IMR-90 (cell line): ENCODE data around the gene GRIN2B. TPM values are rescaled to one million over a fixed set of nuclear protein-coding genes. Genes with fewer than 3 reads are reported as not detected.

Experiments used
- ATAC-seq: fragments of 200-7000 bp; cut with Tn5 transposase; 2 replicates; pipeline ENCODE4 v1.9.1; 2020; ENCODE audit warnings: low read depth, mild to moderate bottlenecking, moderate library complexity
- BruUV-seq: library from RNA; stranded (reverse); fragments of 400-500 nt; replicated peaks from 2 replicates; lab custom pipeline; 2021; lab: Mats Ljungman, UMichigan
- CTCF ChIA-PET: fragments of 300-600 bp; formaldehyde crosslinking; extraction: SDS; loops from one replicate; lab custom pipeline; 2021; ENCODE audit warnings: antibody characterized with exemption; lab: Yijun Ruan, JAX
- POLR2A ChIA-PET: fragments of 300-600 bp; sonication (Branson Sonifier 250); formaldehyde crosslinking; loops from one replicate; lab custom pipeline; 2022; ENCODE audit warnings: antibody characterized with exemption; ENCODE audit not compliant: unreplicated experiment; lab: Charles Lee
- DNase-seq: peaks from one replicate; pipeline ENCODE4 v3.0.0; 2013
- H2AFZ ChIP-seq: replicated peaks from 2 replicates; pipeline ENCODE3; 2013; ENCODE audit warnings: low read length, mild to moderate bottlenecking; ENCODE audit not compliant: poor library complexity
- H2AK5ac ChIP-seq: 2 replicates; pipeline ENCODE4 v1.6.1; 2013; ENCODE audit warnings: low read depth, low read length, inconsistent platforms
- H2AK9ac ChIP-seq: replicated peaks from 2 replicates; pipeline ENCODE3; 2013; ENCODE audit warnings: mild to moderate bottlenecking, low read depth, low read length, moderate library complexity; ENCODE audit not compliant: poor library complexity
- H2BK120ac ChIP-seq: 2 replicates; pipeline ENCODE4 v1.6.1; 2013; ENCODE audit warnings: low read depth, low read length, inconsistent platforms
- H2BK15ac ChIP-seq: 3 replicates; pipeline ENCODE4 v1.6.1; 2013; ENCODE audit warnings: low read depth, low read length, inconsistent platforms
- H2BK20ac ChIP-seq: 2 replicates; pipeline ENCODE4 v1.6.1; 2013; ENCODE audit warnings: low read depth, mild to moderate bottlenecking, inconsistent platforms, low read length, moderate library complexity
- H2BK5ac ChIP-seq: 2 replicates; pipeline ENCODE4 v1.6.1; 2013; ENCODE audit warnings: mild to moderate bottlenecking, low read depth, low read length, inconsistent platforms; ENCODE audit not compliant: poor library complexity, severe bottlenecking
- H3K14ac ChIP-seq: replicated peaks from 2 replicates; pipeline ENCODE4 v1.6.1; 2013; ENCODE audit warnings: low read depth, low read length, inconsistent platforms
- H3K18ac ChIP-seq: 2 replicates; pipeline ENCODE4 v1.6.1; 2013; ENCODE audit warnings: low read depth, low read length, control low read depth
- H3K23ac ChIP-seq: 2 replicates; pipeline ENCODE4 v1.6.1; 2013; ENCODE audit warnings: low read depth, low read length, inconsistent platforms
- H3K27ac ChIP-seq: 2 replicates; pipeline ENCODE4 v1.5.1; 2013; ENCODE audit warnings: mild to moderate bottlenecking, control low read depth, low read length; ENCODE audit not compliant: insufficient read depth
- H3K27me3 ChIP-seq: 2 replicates; pipeline ENCODE4 v1.6.1; 2013; ENCODE audit warnings: low read length; ENCODE audit not compliant: control insufficient read depth, insufficient read depth
- H3K36me3 ChIP-seq: 2 replicates; pipeline ENCODE4 v1.6.1; 2013; ENCODE audit warnings: low read length, mixed read lengths; ENCODE audit not compliant: control insufficient read depth, insufficient read depth
- H3K4ac ChIP-seq: 2 replicates; pipeline ENCODE4 v1.6.1; 2013; ENCODE audit warnings: low read depth, low read length, inconsistent platforms
- H3K4me1 ChIP-seq: 2 replicates; pipeline ENCODE4 v1.6.1; 2013; ENCODE audit warnings: low read length, mixed read lengths; ENCODE audit not compliant: control insufficient read depth, insufficient read depth
- H3K4me2 ChIP-seq: 2 replicates; pipeline ENCODE4 v1.6.1; 2013; ENCODE audit warnings: low read depth, mild to moderate bottlenecking, control low read depth, low read length, moderate library complexity
- H3K4me3 ChIP-seq: 2 replicates; pipeline ENCODE4 v1.5.1; 2013; ENCODE audit warnings: low read depth, mild to moderate bottlenecking, control low read depth, low read length, moderate library complexity; ENCODE audit not compliant: insufficient read depth
- H3K56ac ChIP-seq: 2 replicates; pipeline ENCODE4 v1.6.1; 2013; ENCODE audit warnings: low read length, inconsistent platforms; ENCODE audit not compliant: insufficient read depth; ENCODE audit errors: extremely low read depth
- H3K79me1 ChIP-seq, 2 experiments: 2 replicates each; pipeline ENCODE4 v1.6.1; 2013; ENCODE audit warnings: low read length in 2 of 2, inconsistent platforms in 1 of 2, low read depth in 1 of 2
- H3K9ac ChIP-seq: 2 replicates; pipeline ENCODE4 v1.6.1; 2013; ENCODE audit warnings: low read depth, low read length, control low read depth
- H3K9me1 ChIP-seq: 2 replicates; pipeline ENCODE4 v1.6.1; 2013; ENCODE audit warnings: low read length, inconsistent platforms; ENCODE audit not compliant: insufficient read depth
- H3K9me3 ChIP-seq: 2 replicates; pipeline ENCODE4 v1.6.1; 2013; ENCODE audit warnings: low read length; ENCODE audit not compliant: control insufficient read depth, insufficient read depth
- H4K20me1 ChIP-seq: 2 replicates; pipeline ENCODE4 v1.6.1; 2013; ENCODE audit warnings: low read length, inconsistent platforms; ENCODE audit not compliant: insufficient read depth
- H4K5ac ChIP-seq: 2 replicates; pipeline ENCODE4 v1.6.1; 2013; ENCODE audit warnings: mild to moderate bottlenecking, low read depth, low read length, control low read depth
- H4K8ac ChIP-seq, 2 experiments: 2 replicates each; pipeline ENCODE4 v1.6.1; 2013; ENCODE audit warnings: low read depth in 2 of 2, low read length in 2 of 2, control low read depth in 1 of 2, inconsistent platforms in 1 of 2
- H4K91ac ChIP-seq: 2 replicates; pipeline ENCODE4 v1.6.1; 2013; ENCODE audit warnings: low read depth, low read length, inconsistent platforms; ENCODE audit not compliant: insufficient read depth
- BHLHE40 ChIP-seq: fragments of 150-350 bp; IDR thresholded peaks from 2 replicates; pipeline ENCODE4 v1.6.1; 2016; ENCODE audit warnings: mild to moderate bottlenecking, low read depth, low read length
- CEBPB ChIP-seq: IDR thresholded peaks from 2 replicates; pipeline ENCODE4 v1.6.1; 2012; ENCODE audit warnings: low read depth, low read length, improper control_type of control experiment
- FOS ChIP-seq: fragments of 150-350 bp; IDR thresholded peaks from 2 replicates; pipeline ENCODE4 v1.6.1; 2016; ENCODE audit warnings: low read depth, low read length
- MAFK ChIP-seq: IDR thresholded peaks from 2 replicates; pipeline ENCODE4 v1.6.1; 2012; ENCODE audit warnings: low read depth, low read length, improper control_type of control experiment
- NFE2L2 ChIP-seq: fragments of 150-350 bp; IDR thresholded peaks from 2 replicates; pipeline ENCODE4 v1.6.1; 2016; ENCODE audit warnings: low read depth, mild to moderate bottlenecking, low read length
- WGBS, 2 experiments: methylation state at CpG; one replicate each; pipeline versions ENCODE4 v1.1.5 to v1.1.7; 2013; ENCODE audit warnings: missing lambda C conversion rate in 2 of 2; ENCODE audit not compliant: insufficient read length in 1 of 2; ENCODE audit errors: extremely low coverage in 2 of 2; 5-methylcytosine and 5-hydroxymethylcytosine counted together
- dilution Hi-C: fragments of 300-500 bp; cut with HindIII; formaldehyde crosslinking; loops from one replicate; pipeline ENCODE4 v1.14.3; 2018; ENCODE audit warnings: low sequenced_read_pairs; ENCODE audit not compliant: unreplicated experiment
- in situ Hi-C: fragments of 300-500 bp; cut with MboI; formaldehyde crosslinking; loops from 3 replicates; pipeline ENCODE4 v1.14.3; 2019; ENCODE audit warnings: low sequenced_read_pairs, inconsistent platforms, mixed read lengths
- intact Hi-C: fragments of 100-400 bp; cut with micrococcal nuclease; formaldehyde crosslinking; loops from 2 replicates; pipeline ENCODE4 v1.10.0; 2022
- polyA plus RNA-seq, 3 experiments: library from polyadenylated mRNA; depleted of rRNA; stranded (reverse); fragments of >200 nt; gene quantifications; 2 replicates each; pipeline ENCODE4 v1.2.3, GENCODE V29; 2012; ENCODE audit warnings: low replicate concordance in 1 of 3
- total RNA-seq: library from RNA; depleted of rRNA; stranded (reverse); fragments of >200 nt; gene quantifications from 2 replicates; pipeline ENCODE4 v1.2.3, GENCODE V29; 2012
- TF ChIP-seq, protein P1 (sequence below): fragments of 150-350 bp; IDR thresholded peaks from 2 replicates; pipeline ENCODE4 v1.6.1; 2017; ENCODE audit warnings: mild to moderate bottlenecking, antibody characterized with exemption, low read length, low read depth

Gene GRIN2B
- total and polyA plus RNA-seq, 2 of the 4 experiments (the other 2 are of a cell fraction), result under 0.01 TPM; not detected in 1

- DNase-seq, result no peak
- Histone ChIP-seq H2AK9ac (no peak overlapping the region), H3K4ac (no peak overlapping the region), H3K4me3 (no peak overlapping the region), H4K5ac (no peak overlapping the region), H2BK120ac (no peak overlapping the region), H2AK5ac (no peak overlapping the region), H4K20me1 (no peaks in the 10 kb centered on the region), H2BK20ac (no peak overlapping the region), H3K4me1 (no peaks in the 10 kb centered on the region), H3K36me3 (no peaks in the 10 kb centered on the region), H3K27me3 (no peaks in the 10 kb centered on the region), H3K79me1 (no peaks in the 10 kb centered on the region), H4K8ac (no peak overlapping the region), H3K4me2 (no peak overlapping the region), H2AFZ (no peak overlapping the region), H3K14ac (no peak overlapping the region), H2BK15ac (no peak overlapping the region), H3K9me1 (no peaks in the 10 kb centered on the region), H2BK5ac (no peak overlapping the region), H3K27ac (no peak overlapping the region), H4K91ac (no peak overlapping the region), H3K9ac (no peak overlapping the region), H3K18ac (no peak overlapping the region), H3K56ac (no peak overlapping the region), H3K23ac (no peak overlapping the region), H3K9me3 (no peaks in the 10 kb centered on the region; the same call in 1 of the 2 replicates)
- no peak for ATAC-seq
- ChIA-PET POLR2A (no interaction called here), CTCF (no interaction called here)
- BruUV-seq, result no TSS peak
- in situ Hi-C loops, result no loop called here
- 20% methylated on average over 1 of the region's 6 CpGs; no CpG with 5 or more reads in 1 of the 2 experiments for WGBS, 2 experiments
- intact Hi-C loops, result no loop called here
- TF ChIP-seq CEBPB (no peak), FOS (no peak), BHLHE40 (no peak), MAFK (no peak), NFE2L2 (no peak)
- TF ChIP-seq, protein P1, sequence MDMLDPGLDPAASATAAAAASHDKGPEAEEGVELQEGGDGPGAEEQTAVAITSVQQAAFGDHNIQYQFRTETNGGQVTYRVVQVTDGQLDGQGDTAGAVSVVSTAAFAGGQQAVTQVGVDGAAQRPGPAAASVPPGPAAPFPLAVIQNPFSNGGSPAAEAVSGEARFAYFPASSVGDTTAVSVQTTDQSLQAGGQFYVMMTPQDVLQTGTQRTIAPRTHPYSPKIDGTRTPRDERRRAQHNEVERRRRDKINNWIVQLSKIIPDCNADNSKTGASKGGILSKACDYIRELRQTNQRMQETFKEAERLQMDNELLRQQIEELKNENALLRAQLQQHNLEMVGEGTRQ, result no peak
- dilution Hi-C loops, result no loop called here
These were observed 34.0 kb downstream of the GRIN2B start for GRCh38 chr12:13947276-13947946.
